ENCODE data around the gene PHF19.

PHF19 gene

GRCh38 chr9:120912958-120913646 is 36.1 kb upstream of the PHF19 start:
- Histone ChIP-seq H3K4me3 (ENCODE audit: low read depth, low read length) (no peak overlapping the region), H3K79me2 (ENCODE audit: control insufficient read depth, insufficient read depth, low read length, unreplicated experiment) (no peaks in the 10 kb centered on the region), H3K27me3 (ENCODE audit: insufficient read depth, low read length) (no peaks in the 10 kb centered on the region), H3K36me3 (ENCODE audit: insufficient read depth, low read length) (peaks cover 17% of the 10 kb centered on the region), H3K27ac (ENCODE audit: low read depth, low read length) (no peak overlapping the region), H2AFZ (ENCODE audit: low read length, unreplicated experiment) (no peak overlapping the region), H3K4me1 (ENCODE audit: control insufficient read depth, insufficient read depth, low read length, unreplicated experiment) (peaks cover 48% of the 10 kb centered on the region)

GRCh38 chr9:120911295-120911837 is 34.4 kb upstream of the PHF19 start:
- H3K4me1 ChIP-seq (ENCODE audit: control insufficient read depth, insufficient read depth, low read length, unreplicated experiment) = peaks cover 41% of the 10 kb centered on the region
- H3K79me2 ChIP-seq (ENCODE audit: control insufficient read depth, insufficient read depth, low read length, unreplicated experiment) = no peaks in the 10 kb centered on the region
- H3K36me3 ChIP-seq (ENCODE audit: insufficient read depth, low read length) = peaks cover 9% of the 10 kb centered on the region
- no peaks in the 10 kb centered on the region for H3K27me3 ChIP-seq (ENCODE audit: insufficient read depth, low read length)
- no peak overlapping the region for H3K27ac ChIP-seq (ENCODE audit: low read depth, low read length)
- H2AFZ ChIP-seq (ENCODE audit: low read length, unreplicated experiment) = no peak overlapping the region
- H3K4me3 ChIP-seq (ENCODE audit: low read depth, low read length) = no peak overlapping the region

GRCh38 chr9:120910643-120911042 is 33.7 kb upstream of the PHF19 start:
- no peak overlapping the region; the same call in 1 of the 2 replicates for H3K4me3 ChIP-seq (ENCODE audit: low read depth, low read length)
- peaks cover 36% of the 10 kb centered on the region for H3K4me1 ChIP-seq (ENCODE audit: control insufficient read depth, insufficient read depth, low read length, unreplicated experiment)
- H3K79me2 ChIP-seq (ENCODE audit: control insufficient read depth, insufficient read depth, low read length, unreplicated experiment) = no peaks in the 10 kb centered on the region
- H3K27me3 ChIP-seq (ENCODE audit: insufficient read depth, low read length) = no peaks in the 10 kb centered on the region
- H2AFZ ChIP-seq (ENCODE audit: low read length, unreplicated experiment) = no peak overlapping the region
- H3K36me3 ChIP-seq (ENCODE audit: insufficient read depth, low read length) = peaks cover 9% of the 10 kb centered on the region
- H3K27ac ChIP-seq (ENCODE audit: low read depth, low read length) = peak overlapping the region; percentile 71

- Histone ChIP-seq H2AFZ (ENCODE audit: low read length, unreplicated experiment) (no peak overlapping the region), H3K4me3 (ENCODE audit: low read depth, low read length) (peak overlapping the region; percentile 42; the same call in 1 of the 2 replicates), H3K27me3 (ENCODE audit: insufficient read depth, low read length) (no peaks in the 10 kb centered on the region), H3K4me1 (ENCODE audit: control insufficient read depth, insufficient read depth, low read length, unreplicated experiment) (peaks cover 29% of the 10 kb centered on the region), H3K36me3 (ENCODE audit: insufficient read depth, low read length) (peaks cover 9% of the 10 kb centered on the region), H3K79me2 (ENCODE audit: control insufficient read depth, insufficient read depth, low read length, unreplicated experiment) (no peaks in the 10 kb centered on the region), H3K27ac (ENCODE audit: low read depth, low read length) (peak overlapping the region; percentile 71)
These were observed 32.9 kb upstream of the PHF19 start for GRCh38 chr9:120909904-120910303.

- peaks cover 16% of the 10 kb centered on the region for H3K4me1 ChIP-seq (ENCODE audit: control insufficient read depth, insufficient read depth, low read length, unreplicated experiment)
- no peaks in the 10 kb centered on the region for H3K79me2 ChIP-seq (ENCODE audit: control insufficient read depth, insufficient read depth, low read length, unreplicated experiment)
- peaks cover 8% of the 10 kb centered on the region; the same call in 1 of the 2 replicates for H3K36me3 ChIP-seq (ENCODE audit: insufficient read depth, low read length)
- no peaks in the 10 kb centered on the region for H3K27me3 ChIP-seq (ENCODE audit: insufficient read depth, low read length)
- no peak overlapping the region for H2AFZ ChIP-seq (ENCODE audit: low read length, unreplicated experiment)
- no peak overlapping the region for H3K4me3 ChIP-seq (ENCODE audit: low read depth, low read length)
- H3K27ac ChIP-seq (ENCODE audit: low read depth, low read length) = no peak overlapping the region
These were observed 28.6 kb upstream of the PHF19 start for GRCh38 chr9:120905315-120906164.

GRCh38 chr9:120904978-120905301 is 28.0 kb upstream of the PHF19 start:
- peaks cover 10% of the 10 kb centered on the region for H3K4me1 ChIP-seq (ENCODE audit: control insufficient read depth, insufficient read depth, low read length, unreplicated experiment)
- H3K79me2 ChIP-seq (ENCODE audit: control insufficient read depth, insufficient read depth, low read length, unreplicated experiment) = no peaks in the 10 kb centered on the region
- H3K27me3 ChIP-seq (ENCODE audit: insufficient read depth, low read length) = no peaks in the 10 kb centered on the region
- H2AFZ ChIP-seq (ENCODE audit: low read length, unreplicated experiment) = no peak overlapping the region
- peaks cover 8% of the 10 kb centered on the region; the same call in 1 of the 2 replicates for H3K36me3 ChIP-seq (ENCODE audit: insufficient read depth, low read length)
- H3K4me3 ChIP-seq (ENCODE audit: low read depth, low read length) = no peak overlapping the region
- no peak overlapping the region for H3K27ac ChIP-seq (ENCODE audit: low read depth, low read length)

GRCh38 chr9:120904061-120904977 is 27.3 kb upstream of the PHF19 start:
- H3K4me1 ChIP-seq (ENCODE audit: control insufficient read depth, insufficient read depth, low read length, unreplicated experiment) = peaks cover 4% of the 10 kb centered on the region
- no peak overlapping the region for H2AFZ ChIP-seq (ENCODE audit: low read length, unreplicated experiment)
- H3K27me3 ChIP-seq (ENCODE audit: insufficient read depth, low read length) = no peaks in the 10 kb centered on the region
- H3K79me2 ChIP-seq (ENCODE audit: control insufficient read depth, insufficient read depth, low read length, unreplicated experiment) = no peaks in the 10 kb centered on the region
- no peak overlapping the region for H3K4me3 ChIP-seq (ENCODE audit: low read depth, low read length)
- H3K27ac ChIP-seq (ENCODE audit: low read depth, low read length) = no peak overlapping the region
- peaks cover 7% of the 10 kb centered on the region; the same call in 1 of the 2 replicates for H3K36me3 ChIP-seq (ENCODE audit: insufficient read depth, low read length)

- Histone ChIP-seq H3K4me3 (ENCODE audit: low read depth, low read length) (no peak overlapping the region), H3K36me3 (ENCODE audit: insufficient read depth, low read length) (peaks cover 3% of the 10 kb centered on the region; the same call in 1 of the 2 replicates), H3K27ac (ENCODE audit: low read depth, low read length) (no peak overlapping the region), H3K79me2 (ENCODE audit: control insufficient read depth, insufficient read depth, low read length, unreplicated experiment) (no peaks in the 10 kb centered on the region), H3K27me3 (ENCODE audit: insufficient read depth, low read length) (no peaks in the 10 kb centered on the region), H2AFZ (ENCODE audit: low read length, unreplicated experiment) (no peak overlapping the region), H3K4me1 (ENCODE audit: control insufficient read depth, insufficient read depth, low read length, unreplicated experiment) (no peaks in the 10 kb centered on the region)
These were observed 25.9 kb upstream of the PHF19 start for GRCh38 chr9:120902569-120903535.

GRCh38 chr9:120901755-120902568 is 25.0 kb upstream of the PHF19 start:
- H2AFZ ChIP-seq (ENCODE audit: low read length, unreplicated experiment) = no peak overlapping the region
- H3K4me1 ChIP-seq (ENCODE audit: control insufficient read depth, insufficient read depth, low read length, unreplicated experiment) = no peaks in the 10 kb centered on the region
- no peak overlapping the region for H3K4me3 ChIP-seq (ENCODE audit: low read depth, low read length)
- peaks cover 3% of the 10 kb centered on the region; the same call in 1 of the 2 replicates for H3K36me3 ChIP-seq (ENCODE audit: insufficient read depth, low read length)
- H3K79me2 ChIP-seq (ENCODE audit: control insufficient read depth, insufficient read depth, low read length, unreplicated experiment) = no peaks in the 10 kb centered on the region
- H3K27ac ChIP-seq (ENCODE audit: low read depth, low read length) = no peak overlapping the region
- H3K27me3 ChIP-seq (ENCODE audit: insufficient read depth, low read length) = no peaks in the 10 kb centered on the region
